A172 (cell line): Measurements from ENCODE around the gene PIK3R2. TPM values are rescaled to one million over a fixed set of nuclear protein-coding genes. Genes with fewer than 3 reads are reported as not detected.
A peak's percentile ranks its signal among the peaks of the same experiment; 100 is the strongest.
"Not testable (repeated sequence)": the region's sequence is repeated elsewhere in the genome, so short reads cannot be mapped to it uniquely, and the experiment has no call there.

Source experiments
- DNase-seq: peaks from one replicate; pipeline ENCODE4 v3.0.0-alpha.2; 2015; ENCODE audit warnings: low spot score
- total RNA-seq: library from RNA; depleted of rRNA; stranded (reverse); fragments of >200 nt; shearing (Covaris generic); gene quantifications from 2 replicates; pipeline ENCODE4 v1.2.3, GENCODE V29; 2014

The PIK3R2 gene
- total RNA-seq, 1 experiment from 2014 or later = 43.2 TPM

DNA sequence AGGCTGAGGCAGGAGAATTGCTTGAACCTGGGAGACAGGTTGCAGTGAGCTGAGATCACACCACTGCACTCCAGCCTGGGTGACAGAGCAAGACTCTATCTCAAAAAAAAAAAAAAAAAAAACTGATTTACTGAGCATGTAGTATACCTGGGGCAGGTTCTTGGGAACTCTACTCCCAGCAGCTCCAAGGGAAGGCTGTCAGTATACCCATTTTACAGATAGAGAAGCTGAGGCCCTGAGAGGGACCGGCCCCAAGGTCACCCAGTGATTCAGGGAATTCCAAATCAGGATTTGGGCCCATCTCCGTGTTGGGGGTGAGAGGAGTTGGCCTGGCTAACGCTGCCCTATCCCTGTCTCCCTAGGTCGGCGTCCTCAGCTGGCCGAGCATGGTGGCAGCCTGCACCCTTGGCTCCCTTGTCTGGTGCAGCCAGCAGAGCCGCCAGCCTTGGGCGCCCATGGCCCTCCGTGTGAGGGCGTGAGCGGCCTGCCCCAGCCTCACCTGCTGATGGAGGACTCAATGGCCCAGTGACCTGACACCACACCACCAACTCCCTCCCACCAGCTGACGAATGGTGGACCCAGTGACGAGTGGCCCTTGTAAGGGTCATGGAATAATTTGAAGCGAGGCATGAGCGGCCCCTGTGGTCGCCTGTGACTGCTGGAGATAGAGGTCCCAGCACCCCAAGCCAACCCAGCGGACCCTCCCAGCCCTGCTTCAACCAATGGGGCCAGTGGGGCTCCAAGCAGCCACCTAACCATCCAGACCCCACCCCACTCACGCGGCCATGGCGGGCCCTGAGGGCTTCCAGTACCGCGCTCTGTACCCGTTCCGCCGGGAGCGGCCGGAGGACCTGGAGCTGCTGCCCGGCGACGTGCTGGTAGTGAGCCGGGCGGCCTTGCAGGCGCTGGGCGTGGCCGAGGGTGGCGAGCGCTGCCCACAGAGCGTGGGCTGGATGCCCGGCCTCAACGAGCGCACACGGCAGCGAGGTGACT, 2.4 kb downstream of the PIK3R2 start:
- DNase-seq = no peak

DNA sequence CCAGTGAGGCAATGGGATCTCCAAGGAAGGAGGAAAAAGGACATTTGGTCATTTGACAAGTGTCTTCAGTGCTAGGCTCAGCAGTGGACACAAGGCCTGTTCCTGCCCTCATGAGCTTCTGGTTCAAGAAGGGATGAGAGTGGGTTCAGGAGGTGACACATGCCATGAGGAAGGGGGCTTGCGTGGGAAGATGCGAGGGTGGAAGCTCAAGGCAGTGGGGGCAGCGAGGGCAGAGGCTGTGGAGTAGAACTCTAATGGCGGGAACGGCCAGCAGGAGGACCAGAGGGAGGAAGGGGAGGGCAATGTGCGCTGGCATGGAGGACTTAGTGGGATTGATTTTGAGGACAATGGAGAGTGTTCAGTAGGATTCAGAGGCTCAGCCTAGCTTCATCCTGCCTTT, 3.3 kb downstream of the PIK3R2 start:
- no peak for DNase-seq

DNA sequence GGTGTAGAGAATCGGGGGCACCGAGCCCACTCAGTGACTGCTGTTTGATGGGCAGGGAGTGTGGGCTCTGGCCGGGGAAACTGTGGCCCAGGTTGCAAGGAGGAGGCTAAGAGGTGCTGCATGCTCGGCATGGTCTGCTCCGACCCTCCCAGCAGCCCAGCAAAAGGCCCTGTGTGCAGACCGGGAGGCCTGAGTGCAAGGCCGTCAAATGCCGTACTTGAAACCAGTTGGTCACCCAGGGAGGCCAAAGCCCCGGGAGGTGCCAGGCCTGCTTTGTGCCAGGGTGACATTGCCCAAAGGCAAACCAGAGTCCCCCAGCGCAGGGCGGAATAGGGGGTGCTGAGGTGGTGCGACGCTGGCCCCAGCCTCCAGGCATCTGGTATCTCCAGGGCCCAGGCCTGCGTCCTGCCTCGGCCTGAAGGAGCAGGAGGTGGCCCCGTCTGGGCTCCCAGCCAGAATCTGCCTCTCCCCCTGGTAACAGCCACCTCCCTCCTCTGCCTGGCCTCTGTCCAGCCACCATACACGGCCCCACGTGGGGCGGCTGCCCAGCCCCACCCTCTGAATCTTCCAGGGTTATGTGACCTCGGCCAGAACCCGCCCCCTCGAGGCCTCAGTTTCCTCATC, 4.0 kb downstream of the PIK3R2 start:
- DNase-seq = peak; percentile 88

DNA sequence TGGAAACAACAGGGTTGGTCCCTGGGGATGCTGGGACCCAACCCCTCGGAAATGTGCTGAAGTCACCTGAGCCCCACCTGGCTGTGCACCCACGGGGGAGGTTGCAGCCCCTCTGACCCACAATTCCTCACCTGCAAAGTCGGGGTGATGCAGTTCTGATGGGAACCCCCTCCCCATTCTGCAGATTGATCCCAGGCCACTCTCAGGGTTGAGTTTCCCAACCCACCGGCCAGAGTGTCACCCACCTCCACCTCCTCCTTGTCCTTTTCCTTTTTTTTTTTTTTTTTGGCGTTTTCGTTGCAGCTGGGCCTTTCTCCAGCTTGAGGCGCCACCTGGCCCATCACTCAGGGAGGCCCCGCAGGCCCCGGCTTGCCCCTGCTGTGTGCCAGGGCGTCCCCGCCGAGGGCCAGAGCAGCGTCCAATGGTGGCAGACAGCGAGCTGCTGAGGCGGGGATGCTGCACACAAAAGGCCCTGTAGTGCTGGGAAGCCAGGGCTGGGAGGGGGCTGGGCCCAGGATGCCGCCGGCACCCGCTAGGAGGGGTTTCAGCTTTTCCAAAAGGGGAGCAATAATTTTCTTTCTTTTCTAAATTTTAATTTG, 4.6 kb downstream of the PIK3R2 start:
- DNase-seq = no peak

DNA sequence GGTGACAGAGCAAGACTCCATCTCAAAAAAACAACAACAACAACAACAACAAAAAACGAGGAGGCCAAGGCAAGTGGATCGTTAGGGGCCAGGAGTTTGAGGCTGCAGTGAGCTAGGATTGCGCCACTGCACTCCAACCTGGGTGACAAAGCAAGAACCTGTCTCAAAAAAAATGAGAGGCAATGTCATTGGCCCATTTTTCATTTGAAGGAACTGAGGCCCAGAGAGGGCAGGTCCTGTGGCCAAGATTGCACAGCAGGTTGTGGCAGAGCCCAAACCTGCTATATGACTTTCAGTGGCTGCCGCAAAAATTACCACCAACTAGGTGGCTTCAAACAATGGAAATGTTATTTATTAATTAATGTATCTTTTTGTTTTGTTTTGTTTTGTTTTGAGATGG, 5.5 kb downstream of the PIK3R2 start:
- DNase-seq = no peak

DNA sequence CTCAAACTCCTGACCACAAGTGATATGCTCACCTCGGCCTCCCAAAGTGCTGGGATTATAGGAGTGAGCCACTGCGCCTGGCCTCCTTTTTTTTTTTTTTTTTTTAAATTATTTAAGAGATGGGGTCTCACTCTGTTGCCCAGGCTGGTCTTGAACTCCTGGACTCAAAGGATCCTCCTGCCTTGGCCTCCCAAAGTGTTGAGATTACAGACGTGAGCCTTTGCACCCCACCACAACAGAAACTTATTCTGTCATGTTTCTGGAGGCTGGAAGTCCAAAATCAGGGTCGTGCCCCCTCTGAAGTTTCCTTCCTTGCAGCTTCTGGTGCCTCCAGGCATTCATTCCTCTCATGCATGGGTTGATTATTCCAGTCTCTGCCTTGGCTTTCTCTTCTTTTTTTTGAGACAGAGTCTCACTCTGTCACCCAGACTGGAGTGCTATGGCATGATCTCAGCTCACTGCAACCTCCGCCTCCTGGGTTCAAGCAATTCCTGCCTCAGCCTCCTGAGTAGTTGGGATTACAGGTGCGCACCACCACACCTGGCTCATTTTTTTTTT, 6.2 kb downstream of the PIK3R2 start:
- not testable (repeated sequence) for DNase-seq

DNA sequence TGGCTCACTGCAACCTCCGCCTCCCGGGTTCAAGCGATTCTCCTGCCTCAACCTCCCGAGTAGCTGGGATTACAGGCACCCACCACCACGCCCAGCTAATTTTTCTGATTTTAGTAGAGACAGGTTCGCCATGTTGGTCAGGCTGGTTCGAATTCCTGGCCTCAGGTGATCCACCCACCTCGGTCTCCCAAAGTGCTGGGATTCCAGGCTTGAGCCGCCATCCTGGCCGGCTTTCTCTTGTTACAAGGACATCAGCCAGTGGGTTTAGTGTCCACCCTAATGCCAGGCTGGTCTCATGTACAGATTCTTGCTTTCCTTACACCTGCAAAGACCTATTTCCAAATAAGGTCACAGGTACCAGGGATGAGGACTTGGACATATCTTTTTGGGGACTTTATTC, 6.8 kb downstream of the PIK3R2 start:
- DNase-seq = no peak

DNA sequence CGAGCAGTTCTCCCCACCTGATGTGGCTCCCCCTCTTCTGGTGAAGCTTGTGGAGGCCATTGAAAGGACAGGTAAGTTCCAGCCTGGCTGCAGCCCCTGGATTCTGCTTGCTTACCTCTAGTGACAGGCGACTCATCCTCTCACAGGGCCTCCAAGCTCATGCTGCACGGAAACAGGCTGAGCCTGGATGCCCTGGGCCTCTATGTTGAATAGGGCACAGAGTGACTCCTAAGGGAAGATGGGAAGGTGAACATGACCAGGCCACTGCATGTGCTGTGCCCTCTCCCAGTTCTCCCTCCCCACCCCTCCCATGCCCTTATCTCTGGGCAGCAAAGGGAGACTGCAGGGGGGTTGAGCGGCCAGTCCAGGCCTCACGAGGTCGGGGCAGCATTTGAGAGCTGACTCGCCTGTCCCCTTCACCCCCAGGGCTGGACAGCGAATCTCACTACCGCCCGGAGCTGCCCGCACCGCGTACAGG, 7.6 kb downstream of the PIK3R2 start:
- peak; percentile 17 for DNase-seq

DNA sequence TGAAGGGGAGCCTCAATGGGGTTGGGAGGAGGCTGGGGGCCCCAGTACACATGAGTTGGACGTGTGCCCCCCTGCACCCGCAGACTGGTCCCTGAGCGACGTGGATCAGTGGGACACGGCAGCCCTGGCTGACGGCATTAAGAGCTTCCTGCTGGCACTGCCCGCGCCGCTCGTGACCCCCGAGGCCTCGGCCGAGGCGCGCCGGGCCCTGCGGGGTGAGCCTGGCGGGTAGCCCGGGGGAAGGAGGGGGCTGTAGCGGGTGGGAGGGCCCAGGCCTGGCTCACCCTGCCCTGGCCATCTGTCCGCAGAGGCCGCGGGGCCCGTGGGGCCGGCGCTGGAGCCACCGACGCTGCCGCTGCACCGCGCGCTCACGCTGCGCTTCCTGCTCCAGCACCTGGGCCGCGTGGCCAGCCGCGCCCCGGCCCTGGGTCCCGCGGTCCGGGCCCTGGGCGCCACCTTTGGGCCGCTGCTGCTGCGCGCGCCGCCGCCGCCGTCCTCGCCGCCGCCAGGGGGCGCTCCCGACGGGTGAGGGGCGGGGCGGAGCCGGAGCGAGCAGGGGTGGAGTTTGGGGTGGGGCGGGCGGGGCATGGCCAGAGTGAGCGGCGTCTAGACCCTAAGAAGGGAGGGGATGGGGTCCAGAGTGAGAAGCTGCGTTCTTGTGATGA, 8.1 kb downstream of the PIK3R2 start:
- peak; percentile 24 for DNase-seq

DNA sequence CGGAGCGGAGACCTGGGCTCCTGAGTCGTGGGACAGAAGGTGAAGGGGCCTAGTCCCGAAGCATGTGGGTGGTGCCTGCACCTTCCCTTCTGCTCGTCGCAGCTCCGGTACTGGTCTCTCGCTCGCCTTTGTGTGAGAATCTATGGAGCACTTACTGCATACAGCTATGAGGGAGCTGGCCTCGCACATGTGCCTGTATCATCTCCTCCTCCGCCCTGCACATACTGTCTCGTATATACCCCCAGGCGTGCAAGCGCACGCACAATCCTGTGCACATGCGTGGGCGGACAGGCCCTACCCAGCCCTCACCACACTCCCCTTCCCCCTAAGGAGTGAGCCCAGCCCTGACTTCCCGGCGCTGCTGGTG, 8.7 kb downstream of the PIK3R2 start:
- no peak for DNase-seq

DNA sequence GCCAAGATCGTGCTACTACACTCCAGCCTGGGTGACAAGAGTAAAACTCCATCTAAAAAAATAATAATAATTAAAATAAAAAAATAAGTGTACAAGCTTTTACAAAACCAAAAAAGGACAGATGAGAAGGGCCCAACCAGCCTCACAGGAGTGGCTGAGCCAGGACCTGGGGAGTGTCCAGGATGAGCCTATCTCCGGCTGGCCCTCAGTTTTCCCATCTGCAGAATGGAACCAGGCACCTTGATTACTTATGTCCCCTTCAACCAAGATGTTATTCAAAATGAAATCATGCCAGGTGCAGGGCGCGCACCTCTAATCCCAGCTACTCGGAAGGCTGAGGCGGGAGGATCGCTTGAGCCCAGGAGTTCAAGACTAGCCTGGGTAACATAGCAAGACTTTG, 11.1 kb downstream of the PIK3R2 start:
- no peak for DNase-seq

DNA sequence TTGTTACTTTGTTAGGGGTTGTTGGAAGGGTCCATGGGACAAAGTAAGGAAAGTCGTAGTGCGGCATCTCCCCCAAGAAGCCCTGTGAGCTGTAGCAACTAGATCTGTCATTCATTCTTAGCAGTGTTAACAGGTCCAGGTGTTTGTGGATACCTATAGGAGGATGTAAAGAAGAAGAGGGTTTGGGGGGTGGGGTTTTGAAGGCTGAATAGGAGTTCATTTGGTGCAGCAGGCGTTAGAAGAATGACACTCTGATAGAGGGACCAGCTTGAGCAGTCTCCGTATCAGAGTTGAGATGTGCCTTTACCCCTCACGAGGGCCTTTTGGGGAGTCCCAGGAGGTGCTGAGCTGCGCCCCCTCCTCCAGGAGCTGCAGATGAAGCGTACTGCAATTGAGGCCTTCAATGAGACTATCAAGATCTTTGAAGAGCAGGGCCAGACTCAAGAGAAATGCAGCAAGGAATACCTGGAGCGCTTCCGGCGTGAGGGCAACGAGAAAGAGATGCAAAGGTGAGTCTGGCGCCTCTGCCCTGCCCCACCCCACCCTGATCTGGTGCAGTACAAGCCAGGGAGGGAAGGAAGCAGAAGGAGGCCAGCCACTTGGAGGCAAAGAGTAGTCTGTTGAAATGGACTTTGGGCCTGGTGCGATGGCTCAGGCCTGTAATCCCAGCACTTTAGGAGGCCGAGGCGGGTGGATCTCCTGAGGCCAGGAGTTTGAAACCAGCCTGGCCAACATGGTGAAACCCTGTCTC, 13.0 kb downstream of the PIK3R2 start:
- DNase-seq = no peak

DNA sequence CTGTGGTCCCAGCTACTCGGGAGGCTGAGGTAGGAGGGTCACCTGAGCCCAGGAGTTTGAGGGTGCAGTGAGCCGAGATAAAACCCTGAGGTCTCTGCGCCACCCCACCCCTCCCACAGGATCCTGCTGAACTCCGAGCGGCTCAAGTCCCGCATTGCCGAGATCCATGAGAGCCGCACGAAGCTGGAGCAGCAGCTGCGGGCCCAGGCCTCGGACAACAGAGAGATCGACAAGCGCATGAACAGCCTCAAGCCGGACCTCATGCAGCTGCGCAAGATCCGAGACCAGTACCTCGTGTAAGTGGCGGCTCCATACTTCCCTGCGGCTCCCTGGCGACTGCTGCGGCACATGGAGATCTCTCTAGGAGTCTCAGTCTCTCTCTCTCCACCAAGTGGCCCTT, 14.0 kb downstream of the PIK3R2 start:
- no peak for DNase-seq

DNA sequence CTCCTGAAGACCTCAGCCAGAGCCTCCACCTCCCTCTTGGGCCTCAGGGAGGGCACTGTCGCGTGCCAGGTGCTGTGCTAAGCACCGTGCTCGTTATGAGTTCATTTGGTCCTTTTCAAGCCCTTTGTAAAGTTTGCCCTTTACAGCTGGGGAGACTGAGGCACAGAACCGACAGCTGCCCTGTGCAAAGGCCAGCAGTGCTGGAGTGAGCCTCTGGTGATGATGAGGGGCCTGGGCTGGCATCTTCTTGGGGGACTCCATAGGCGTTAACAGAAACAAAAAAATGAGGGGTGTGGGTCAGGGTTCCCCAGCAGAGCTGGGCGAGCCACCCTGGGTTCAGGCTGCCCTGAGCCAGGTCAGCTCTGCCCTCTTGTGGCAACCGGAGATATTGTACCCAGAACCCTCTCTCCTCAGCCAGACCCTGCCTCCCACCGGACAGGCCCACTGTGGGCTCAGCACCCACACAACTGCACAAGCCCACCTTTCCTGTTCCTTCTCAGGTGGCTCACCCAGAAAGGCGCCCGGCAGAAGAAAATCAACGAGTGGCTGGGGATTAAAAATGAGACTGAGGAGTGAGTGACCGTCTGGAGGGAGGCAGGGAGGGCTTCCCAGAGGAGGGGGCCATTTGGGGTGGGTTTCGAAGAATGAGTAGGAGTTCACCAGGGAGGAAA, 15.1 kb downstream of the PIK3R2 start:
- DNase-seq = peak; percentile 38

DNA sequence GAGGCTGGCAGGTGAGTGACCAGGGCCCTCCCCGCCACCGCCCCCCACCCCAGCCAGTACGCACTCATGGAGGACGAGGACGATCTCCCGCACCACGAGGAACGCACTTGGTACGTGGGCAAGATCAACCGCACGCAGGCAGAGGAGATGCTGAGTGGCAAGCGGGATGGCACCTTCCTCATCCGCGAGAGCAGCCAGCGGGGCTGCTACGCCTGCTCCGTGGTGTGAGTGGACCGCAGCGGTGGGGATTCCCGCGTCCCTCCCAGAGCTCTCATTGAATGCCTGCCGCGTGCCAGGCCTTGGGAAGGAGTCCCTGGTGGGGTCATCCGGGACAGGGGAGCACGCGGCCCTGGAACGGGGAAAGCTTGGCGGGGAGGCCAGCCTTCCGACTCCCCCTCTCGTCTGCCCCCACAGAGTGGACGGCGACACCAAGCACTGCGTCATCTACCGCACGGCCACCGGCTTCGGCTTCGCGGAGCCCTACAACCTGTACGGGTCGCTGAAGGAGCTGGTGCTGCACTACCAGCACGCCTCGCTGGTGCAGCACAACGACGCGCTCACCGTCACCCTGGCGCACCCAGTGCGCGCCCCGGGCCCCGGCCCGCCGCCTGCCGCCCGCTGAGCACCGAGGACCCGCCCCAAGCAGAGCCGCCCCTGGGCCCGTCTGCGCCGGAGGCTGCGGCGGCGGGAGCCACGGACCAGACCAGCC, 15.9 kb downstream of the PIK3R2 start:
- DNase-seq = no peak

DNA sequence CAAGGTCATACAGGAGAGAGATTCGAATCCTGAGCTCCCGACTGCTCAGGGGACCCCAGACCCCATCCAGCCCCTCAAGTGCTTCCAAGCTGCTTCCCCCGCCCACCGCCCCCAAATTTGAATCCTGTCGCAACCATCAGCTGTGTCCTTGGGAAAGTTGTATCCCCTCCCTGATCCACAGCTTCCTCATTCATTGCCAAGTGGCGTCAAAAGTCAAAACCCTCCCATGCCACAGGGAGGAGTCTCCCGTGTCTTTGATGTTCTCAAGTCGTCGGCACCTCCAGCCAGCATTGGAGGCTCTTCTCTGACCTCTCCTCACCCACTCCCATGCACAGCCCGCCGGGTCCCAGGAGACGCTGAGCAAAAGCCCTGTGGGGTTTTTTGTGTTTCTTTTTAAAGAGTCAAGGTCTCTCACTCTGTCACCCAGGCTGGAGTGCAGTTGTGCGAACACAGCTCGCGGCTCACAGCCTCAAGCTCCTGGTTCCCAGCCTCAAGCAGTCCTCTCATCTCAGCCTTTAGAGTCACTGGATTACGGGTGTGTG, 17.8 kb downstream of the PIK3R2 start:
- DNase-seq = no peak

DNA sequence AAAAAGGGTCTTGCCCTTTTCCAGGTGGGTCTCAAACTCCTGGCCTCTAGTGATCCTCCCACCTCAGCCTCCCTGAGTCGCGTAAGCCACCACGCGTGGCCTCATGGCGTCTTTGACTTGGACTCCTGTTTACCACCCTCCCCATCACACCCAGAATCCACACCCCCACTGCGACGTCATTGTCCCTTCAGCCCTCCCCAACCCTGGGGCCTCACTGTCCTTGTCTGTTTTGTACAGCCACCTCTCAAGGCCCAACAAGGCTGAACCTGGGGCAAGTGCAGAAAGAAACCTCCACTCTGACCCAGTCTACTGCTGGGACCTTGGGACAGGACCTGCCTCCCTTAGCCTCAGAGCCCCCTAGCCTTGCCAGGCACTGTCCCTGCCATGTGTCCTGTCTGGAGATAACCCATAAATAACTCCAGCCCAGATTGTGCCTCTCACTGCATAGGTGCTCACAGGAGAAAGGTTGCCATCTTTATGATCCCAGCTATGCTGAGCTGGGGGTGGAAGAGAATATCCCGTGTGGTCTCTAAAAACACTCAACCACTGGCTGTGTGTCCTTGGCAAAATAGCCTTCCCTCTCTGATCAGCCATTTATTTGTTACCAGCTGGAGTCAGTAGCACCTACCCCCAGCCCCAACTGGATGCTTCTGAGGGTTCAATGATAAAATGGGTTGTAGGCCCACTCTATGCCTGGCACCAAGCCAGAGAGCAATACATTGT, 18.8 kb downstream of the PIK3R2 start:
- DNase-seq = no peak

DNA sequence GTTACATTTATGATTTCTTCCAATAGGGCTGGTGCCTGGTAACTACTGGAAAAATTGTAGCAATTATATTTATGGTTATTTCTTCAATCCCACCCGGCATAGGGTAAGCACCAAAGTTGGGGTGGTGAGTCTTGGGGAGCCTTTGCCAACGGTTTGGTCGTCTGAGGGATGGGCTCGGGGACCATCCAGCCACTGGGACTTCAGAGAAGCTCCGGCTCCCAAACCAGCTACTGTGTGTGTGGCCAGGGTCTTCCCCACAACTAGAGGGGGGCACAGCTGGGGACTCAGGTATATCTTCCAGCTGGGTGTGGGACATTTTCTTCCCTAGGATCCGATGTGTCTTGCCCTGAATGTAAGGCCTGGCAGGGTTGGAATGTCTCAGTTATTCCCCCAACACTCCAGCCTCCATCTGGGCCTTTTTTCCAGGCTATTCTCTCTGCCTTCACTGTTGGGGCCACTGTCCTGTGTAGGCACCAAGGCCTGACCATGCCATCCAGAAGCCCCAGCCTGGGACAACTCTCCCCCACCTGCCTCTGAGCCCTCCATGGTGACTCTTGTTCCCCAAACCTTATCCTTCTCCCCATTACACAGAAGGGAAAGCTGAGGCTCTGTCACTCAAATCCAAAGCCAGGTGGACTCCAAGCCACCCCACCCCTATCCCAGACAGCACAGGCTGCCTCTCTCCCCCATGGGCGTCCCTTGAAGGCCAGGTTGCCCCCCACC, 19.5 kb downstream of the PIK3R2 start:
- no peak for DNase-seq
